GM12891 (cell line): ENCODE data around the gene FAF2.

Experiments
- PAX5 ChIP-seq: IDR thresholded peaks from 2 replicates; pipeline ENCODE4 v1.6.1; 2011; ENCODE audit warnings: low read length, moderate library complexity, mild to moderate bottlenecking; ENCODE audit not compliant: insufficient read depth, severe bottlenecking
- POLR2A ChIP-seq: IDR thresholded peaks from 2 replicates; pipeline ENCODE4 v1.6.1; 2011; ENCODE audit warnings: low read depth, low read length, control low read depth
- POLR2AphosphoS5 ChIP-seq: IDR thresholded peaks from 2 replicates; pipeline ENCODE4 v1.6.1; 2011; ENCODE audit warnings: low read depth, low read length, control low read depth
- SPI1 ChIP-seq: IDR thresholded peaks from 2 replicates; pipeline ENCODE4 v1.6.1; 2011; ENCODE audit warnings: low read depth, low read length, control low read depth
- TAF1 ChIP-seq: IDR thresholded peaks from 2 replicates; pipeline ENCODE4 v1.6.1; 2011; ENCODE audit warnings: low read depth, low read length, control low read depth

DNA sequence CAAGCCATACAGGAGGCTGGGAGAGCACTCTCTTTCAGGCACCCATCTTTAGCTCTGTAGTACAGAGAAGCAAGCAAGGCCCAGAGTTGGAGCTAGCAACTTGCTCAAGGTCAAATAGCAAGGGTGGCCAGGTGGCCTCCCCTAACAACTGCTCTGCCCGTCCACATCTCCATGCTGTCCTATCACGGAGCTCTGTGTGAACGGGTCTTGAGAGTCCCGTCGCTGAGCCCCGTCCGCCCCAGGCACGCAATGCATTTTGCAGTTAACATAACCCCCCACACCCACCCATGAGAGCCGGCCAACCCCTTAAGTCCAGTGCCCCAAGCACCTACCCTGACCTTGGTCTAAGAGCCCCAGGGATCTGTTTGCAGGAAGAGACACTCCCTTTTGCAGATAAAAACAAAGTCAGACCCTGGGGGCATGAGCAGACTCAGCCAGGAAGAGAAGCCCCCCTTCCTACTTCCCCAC is 87.5 kb downstream of the FAF2 start:
- no peak; the same call in 1 of the 2 replicates for TF ChIP-seq POLR2A
- no peak for TF ChIP-seq SPI1
- TF ChIP-seq POLR2AphosphoS5: 0 out of 2 replicates have a peak, but pooled peaks have one; percentile 8
- TF ChIP-seq PAX5: no peak
- TF ChIP-seq TAF1: no peak
